Lung (tissue), 12 donors: ENCODE results near the gene RIOK2. TPM values are rescaled to one million over a fixed set of nuclear protein-coding genes. Genes with fewer than 3 reads are reported as not detected.
A peak's percentile ranks its signal among the peaks of the same experiment; 100 is the strongest.
"Not testable (repeated sequence)": the region's sequence is repeated elsewhere in the genome, so short reads cannot be mapped to it uniquely, and the experiment has no call there.

ENCODE experiments used
- ATAC-seq: fragments of 200-7000 bp; cut with Tn5 transposase; one replicate; pipeline ENCODE4 v1.9.1; 2020; ENCODE audit warnings: moderate number of reproducible peaks; ENCODE audit not compliant: insufficient read depth, low FRiP score
- DNase-seq, 3 donors: peaks; one replicate each; pipeline ENCODE4 v3.0.0-alpha.2; 2013 to 2017
- H3K27ac ChIP-seq, 2 donors: one replicate each; pipeline ENCODE4 v1.5.1; 2013; ENCODE audit warnings: mild to moderate bottlenecking in 2 of 2, moderate library complexity in 2 of 2, control low read depth in 1 of 2, inconsistent platforms in 1 of 2, low read depth in 1 of 2, low read length in 1 of 2
- H3K27me3 ChIP-seq, 3 donors: one replicate each; pipeline ENCODE4 v1.5.1; 2013; ENCODE audit warnings: low read length in 2 of 3; ENCODE audit not compliant: control insufficient read depth in 3 of 3, insufficient read depth in 3 of 3
- H3K36me3 ChIP-seq, 4 donors: one replicate each; pipeline ENCODE4 v1.5.1; 2013; ENCODE audit warnings: low read length in 4 of 4, mild to moderate bottlenecking in 1 of 4, moderate library complexity in 1 of 4; ENCODE audit not compliant: control insufficient read depth in 4 of 4, insufficient read depth in 4 of 4
- H3K4me1 ChIP-seq, 5 donors: one replicate each; pipeline ENCODE4 v1.5.1; 2013; ENCODE audit warnings: low read length in 5 of 5, mild to moderate bottlenecking in 2 of 5, moderate library complexity in 1 of 5; ENCODE audit not compliant: control insufficient read depth in 5 of 5, insufficient read depth in 5 of 5
- H3K4me3 ChIP-seq: one replicate; pipeline ENCODE4 v1.5.1; 2013; ENCODE audit warnings: mild to moderate bottlenecking, control low read depth, moderate library complexity
- H3K9ac ChIP-seq, 2 donors: one replicate each; pipeline ENCODE4 v1.5.1; 2013; ENCODE audit warnings: low read length in 2 of 2, control low read depth in 1 of 2; ENCODE audit not compliant: insufficient read depth in 1 of 2
- H3K9me3 ChIP-seq, 4 donors: one replicate each; pipeline ENCODE4 v1.5.1; 2013; ENCODE audit warnings: low read length in 3 of 4, mild to moderate bottlenecking in 1 of 4, moderate library complexity in 1 of 4; ENCODE audit not compliant: control insufficient read depth in 4 of 4, insufficient read depth in 3 of 4
- CTCF ChIP-seq: IDR thresholded peaks from 2 replicates; pipeline ENCODE4 v1.5.1; 2012; ENCODE audit warnings: mild to moderate bottlenecking; ENCODE audit errors: control extremely low read depth, extremely low read depth
- WGBS, 2 donors: extraction: QIAGEN DNeasy Blood & Tissue Kit; methylation state at CpG; one replicate each; pipeline ENCODE4 v1.1.7; 2013; 5-methylcytosine and 5-hydroxymethylcytosine counted together
- polyA plus RNA-seq, 2 donors: library from polyadenylated mRNA; stranded (reverse); fragments of 200-250 nt; gene quantifications; one replicate each; pipeline ENCODE4 v1.2.1, GENCODE V29; 2013
- total RNA-seq, 2 donors: library from RNA; depleted of rRNA in 1 of 2; stranded (reverse); fragments of >200 nt in 1 of 2; gene quantifications; one replicate each; pipeline ENCODE4 v1.2.1, GENCODE V29; 2014 to 2021
- donor health status: control.
- donor health status: control.
- donor health status: Bipolar disorder and iron deficiency.
- donor health status: healthy.
- donor health status: DM: yes; HTN: yes; CAD: no.

RIOK2 gene
- total and polyA plus RNA-seq, 4 donors, result 6.9 to 49.8 (median 19.6) TPM

GRCh38 chr5:97141539-97141938 is 41.5 kb downstream of the RIOK2 start:
- Histone ChIP-seq H3K27ac (no peak overlapping the region), H3K9me3 (no peaks in the 10 kb centered on the region), H3K36me3 (no peaks in the 10 kb centered on the region), H3K9ac (no peak overlapping the region), H3K4me1 (peaks cover 0 to 7% (median 1%) of the 10 kb centered on the region in 5 donors), H3K4me3 (no peak overlapping the region), H3K27me3 (no peaks in the 10 kb centered on the region)
- WGBS, 2 donors, result 68 to 77% methylated on average over 2 of the region's 2 CpGs
- DNase-seq (no peak), ATAC-seq (no peak)
- no peak for TF ChIP-seq CTCF

- Histone ChIP-seq H3K9ac (no peak overlapping the region), H3K27me3 (no peaks in the 10 kb centered on the region), H3K4me1 (peaks cover 0 to 7% (median 1%) of the 10 kb centered on the region in 5 donors), H3K36me3 (no peaks in the 10 kb centered on the region), H3K4me3 (no peak overlapping the region), H3K27ac (no peak overlapping the region), H3K9me3 (no peaks in the 10 kb centered on the region)
- TF ChIP-seq CTCF, result no peak
- ATAC-seq, result no peak
- WGBS, 2 donors, result 62 to 65% methylated on average over 4 of the region's 4 CpGs
- DNase-seq, result no peak
These were observed 42.0 kb downstream of the RIOK2 start for GRCh38 chr5:97141031-97141430.

- not testable (repeated sequence) for H3K4me1 ChIP-seq, H3K9ac ChIP-seq, H3K9me3 ChIP-seq, ATAC-seq, H3K4me3 ChIP-seq, H3K27ac ChIP-seq, H3K27me3 ChIP-seq, H3K36me3 ChIP-seq
- 48 to 100% methylated on average over 1 of the region's 1 CpG for WGBS, 2 donors
- peak in 1 of 3 donors; percentile 30 for DNase-seq
These were observed 42.8 kb downstream of the RIOK2 start for GRCh38 chr5:97140250-97140649.

- 86% methylated on average over 4 of the region's 4 CpGs for WGBS, 2 donors
- H3K4me3 ChIP-seq, result no peak overlapping the region
These were observed 46.6 kb downstream of the RIOK2 start for GRCh38 chr5:97136475-97136874.

More at GRCh38 chr5:97136475-97136874, 46.6 kb downstream of the RIOK2 start:
- Histone ChIP-seq H3K4me1 (peaks cover 0 to 3% (median 0%) of the 10 kb centered on the region in 5 donors), H3K9me3 (no peaks in the 10 kb centered on the region), H3K27ac (no peak overlapping the region), H3K36me3 (no peaks in the 10 kb centered on the region), H3K9ac (no peak overlapping the region), H3K27me3 (no peaks in the 10 kb centered on the region)
- DNase-seq, result peak in 1 of 3 donors; percentile 14
- no peak for TF ChIP-seq CTCF
- no peak for ATAC-seq
